ENCODE results near the gene CNNM4.

The CNNM4 gene

DNA sequence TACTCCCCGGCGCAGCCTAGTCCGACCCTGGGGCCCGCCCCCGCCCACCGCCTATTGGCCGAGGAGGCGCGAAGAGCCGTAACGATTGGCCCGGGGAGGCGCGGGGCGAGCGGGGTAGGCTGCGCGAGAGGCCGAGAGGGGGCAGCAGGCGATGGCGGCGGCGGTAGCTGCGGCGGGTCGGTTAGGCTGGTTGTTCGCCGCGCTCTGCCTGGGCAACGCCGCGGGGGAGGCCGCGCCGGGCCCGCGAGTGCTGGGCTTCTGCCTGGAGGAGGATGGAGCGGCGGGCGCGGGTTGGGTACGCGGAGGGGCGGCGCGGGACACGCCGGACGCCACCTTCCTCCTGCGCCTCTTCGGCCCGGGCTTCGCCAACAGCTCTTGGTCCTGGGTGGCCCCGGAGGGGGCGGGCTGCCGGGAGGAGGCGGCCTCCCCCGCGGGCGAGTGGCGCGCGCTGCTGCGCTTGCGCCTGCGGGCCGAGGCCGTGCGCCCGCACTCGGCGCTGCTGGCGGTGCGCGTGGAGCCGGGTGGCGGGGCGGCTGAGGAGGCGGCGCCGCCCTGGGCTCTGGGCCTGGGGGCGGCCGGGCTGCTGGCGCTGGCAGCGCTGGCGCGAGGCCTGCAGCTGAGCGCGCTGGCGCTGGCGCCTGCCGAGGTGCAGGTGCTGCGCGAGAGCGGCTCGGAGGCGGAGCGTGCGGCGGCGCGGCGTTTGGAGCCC, 55.6 kb downstream of the CNNM4 start, which contains the start of gene CNNM3:
CNNM3 (plus strand) TSS at position 142 of the 709 bp plus-strand sequence; CDS start at position 152, 10 bp downstream.
- DNase-seq = peak; percentile 94

GRCh38 chr2:96816836-96817702, 56.4 kb downstream of the CNNM4 start:
- DNase-seq = no peak

DNA sequence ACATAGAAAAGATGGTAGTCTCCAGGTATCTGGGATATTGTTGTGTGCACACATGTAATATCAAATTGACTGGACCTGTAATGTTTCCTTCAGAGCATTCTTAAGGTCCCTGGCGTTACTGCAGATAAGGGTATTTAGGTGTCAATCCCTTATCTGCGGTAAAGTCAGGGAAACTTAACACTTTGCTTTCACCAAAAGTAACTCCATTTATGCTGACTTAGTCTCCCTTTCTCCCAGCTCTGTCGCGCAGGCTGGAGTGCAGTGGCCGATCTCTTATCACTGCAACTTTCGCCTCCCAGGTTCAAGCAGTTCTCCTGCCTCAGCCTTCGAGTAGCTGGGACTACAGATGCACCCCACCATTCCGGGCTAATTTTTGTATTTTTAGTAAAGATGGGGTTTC, 57.2 kb downstream of the CNNM4 start:
- no peak for DNase-seq

DNA sequence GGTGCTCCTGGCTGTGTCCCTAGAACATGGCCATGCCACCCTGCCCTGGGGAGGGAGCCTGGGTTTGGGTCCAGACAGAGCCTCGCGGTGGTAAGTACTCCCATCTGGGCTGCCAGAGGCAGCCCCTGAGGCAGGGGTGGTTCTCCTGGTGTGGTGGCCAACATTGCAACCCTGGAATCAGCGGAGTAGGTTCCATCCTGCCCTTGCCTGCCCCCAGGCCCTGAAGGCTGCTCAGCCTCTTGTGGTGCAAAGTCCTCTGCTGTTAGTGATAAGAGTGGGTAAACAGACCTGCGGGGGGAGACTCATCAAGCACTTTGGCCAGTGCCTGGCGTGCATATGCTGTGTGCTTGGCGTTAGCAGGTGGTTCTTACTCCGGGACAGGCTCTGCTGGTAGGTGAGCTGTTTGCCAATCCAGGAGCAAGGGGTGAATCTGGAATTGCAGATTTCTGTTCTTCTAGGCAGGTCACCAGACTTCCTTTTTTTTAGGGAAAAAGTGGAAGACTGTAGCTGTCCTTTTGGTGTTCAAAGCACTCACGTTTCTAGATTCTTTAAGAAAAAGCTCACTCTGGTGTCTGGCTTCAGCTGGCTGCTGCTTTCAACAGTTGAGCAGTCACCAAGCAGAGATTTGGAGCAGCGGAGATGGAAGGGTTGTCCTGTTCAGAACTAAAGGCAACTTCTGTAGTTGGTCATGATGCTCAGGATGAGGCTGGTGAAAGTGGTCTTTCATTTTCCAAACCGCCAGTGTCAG, 58.6 kb downstream of the CNNM4 start:
- DNase-seq = peak; percentile 18

GRCh38 chr2:96819876-96820511, 59.3 kb downstream of the CNNM4 start:
- DNase-seq = no peak

- DNase-seq = no peak
These were observed 60.5 kb downstream of the CNNM4 start for GRCh38 chr2:96821113-96821675.

DNA sequence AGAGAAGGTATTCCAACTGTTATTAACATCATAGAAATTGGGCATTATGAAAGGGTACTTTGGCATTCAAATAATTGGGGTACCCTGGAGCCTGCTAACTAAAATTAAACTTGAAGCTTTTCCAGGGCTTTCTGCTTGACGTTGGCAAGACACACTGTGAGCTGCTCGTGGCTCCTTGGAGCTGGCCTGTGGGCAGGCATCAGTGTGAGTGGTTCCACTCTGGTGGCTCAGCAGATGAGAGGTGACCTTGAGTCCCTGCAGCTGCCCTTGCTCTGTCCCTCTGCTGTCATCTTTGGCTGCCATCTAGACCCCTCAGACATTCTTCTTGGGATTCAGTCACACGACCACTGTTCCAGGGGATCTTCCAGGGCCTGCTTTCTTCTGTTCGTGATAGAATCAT, 62.1 kb downstream of the CNNM4 start:
- no peak for DNase-seq

GRCh38 chr2:96823198-96823597, 62.5 kb downstream of the CNNM4 start:
- DNase-seq = no peak

DNA sequence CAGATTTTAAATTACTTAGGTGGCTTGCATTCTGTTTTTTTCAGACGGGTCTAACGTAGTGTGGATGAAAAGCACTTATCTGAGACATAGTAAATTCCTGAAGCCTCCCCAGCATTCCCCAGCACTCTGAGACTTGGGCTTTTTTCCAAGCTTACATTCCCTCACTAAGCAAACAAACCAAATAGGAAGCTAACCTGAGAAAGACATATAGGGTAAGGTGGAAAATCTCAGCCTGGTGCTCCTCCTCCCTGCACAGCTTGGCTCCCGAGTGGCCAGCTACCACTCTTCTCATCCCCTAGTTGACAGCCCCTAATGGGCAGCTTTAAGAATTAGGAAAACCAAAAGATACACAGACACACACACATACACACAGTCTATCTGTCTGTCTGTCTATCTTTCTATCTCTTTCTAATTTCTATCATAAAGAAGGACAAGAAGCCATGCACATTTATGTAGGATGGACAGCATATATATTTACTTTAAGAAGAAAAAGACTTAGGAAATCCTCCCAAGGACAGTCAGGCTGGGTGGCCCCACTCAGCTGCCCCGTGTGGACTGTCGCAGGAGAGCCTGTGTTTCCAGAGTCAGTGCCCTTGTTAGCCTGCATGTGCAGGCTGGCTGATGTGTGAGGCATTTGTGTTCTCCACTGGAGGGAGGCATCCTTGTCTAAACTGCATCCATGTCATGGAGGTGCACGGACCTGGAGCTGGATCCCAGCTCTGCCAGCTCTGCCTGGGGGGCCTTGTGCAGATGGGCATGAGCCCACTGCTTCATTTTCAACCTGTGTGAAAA, 63.6 kb downstream of the CNNM4 start:
- no peak for DNase-seq

DNA sequence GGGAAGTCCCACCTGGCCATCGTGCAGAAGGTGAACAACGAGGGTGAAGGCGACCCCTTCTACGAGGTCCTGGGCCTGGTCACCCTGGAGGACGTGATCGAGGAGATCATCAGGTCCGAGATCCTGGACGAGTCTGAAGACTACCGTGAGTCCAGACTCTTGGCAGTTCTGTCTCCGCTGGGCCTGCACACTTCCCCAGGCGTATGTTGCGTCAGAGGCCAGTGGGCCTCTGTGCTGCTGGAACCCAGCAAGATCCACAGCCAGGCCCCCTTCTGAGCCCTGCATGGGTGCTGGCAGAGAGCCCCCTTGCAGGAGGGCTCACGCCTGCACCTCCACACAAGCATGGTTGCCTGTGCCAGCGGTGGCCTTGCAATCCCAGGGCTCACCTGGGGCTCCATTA, 64.4 kb downstream of the CNNM4 start:
- DNase-seq = no peak

DNA sequence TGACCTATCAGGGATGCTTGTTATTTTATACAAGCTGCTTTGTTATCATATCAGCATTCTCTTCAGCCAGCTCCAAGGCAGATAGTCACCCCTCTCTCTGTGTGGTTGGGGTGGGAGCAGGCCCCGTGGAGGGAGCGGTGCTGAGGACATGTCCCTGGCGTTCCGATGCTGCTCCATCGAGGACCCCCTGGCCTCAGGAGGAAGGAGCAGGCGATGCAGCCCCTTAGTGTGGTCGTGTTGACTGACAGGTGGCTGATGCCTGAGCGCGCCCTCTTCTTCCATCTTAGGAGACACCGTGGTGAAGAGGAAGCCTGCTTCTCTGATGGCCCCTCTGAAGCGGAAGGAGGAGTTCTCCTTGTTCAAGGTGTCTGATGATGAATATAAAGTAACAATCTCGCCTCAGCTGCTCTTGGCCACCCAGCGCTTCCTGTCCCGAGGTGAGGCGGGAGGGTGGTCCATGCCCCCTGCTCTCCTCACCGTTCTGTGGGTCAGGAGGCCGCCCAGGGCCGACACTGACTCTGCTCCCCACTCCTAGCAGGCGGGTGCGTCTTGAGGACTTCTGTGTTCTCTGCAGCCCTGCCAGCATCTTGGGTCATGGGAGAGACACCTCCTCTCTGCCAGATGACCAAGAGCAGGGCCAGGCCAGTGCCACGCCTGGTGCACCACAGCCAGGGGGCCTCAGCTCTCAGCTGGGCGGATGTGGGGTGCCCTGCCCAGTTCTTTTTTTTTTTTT, 66.0 kb downstream of the CNNM4 start:
- DNase-seq = no peak

DNA sequence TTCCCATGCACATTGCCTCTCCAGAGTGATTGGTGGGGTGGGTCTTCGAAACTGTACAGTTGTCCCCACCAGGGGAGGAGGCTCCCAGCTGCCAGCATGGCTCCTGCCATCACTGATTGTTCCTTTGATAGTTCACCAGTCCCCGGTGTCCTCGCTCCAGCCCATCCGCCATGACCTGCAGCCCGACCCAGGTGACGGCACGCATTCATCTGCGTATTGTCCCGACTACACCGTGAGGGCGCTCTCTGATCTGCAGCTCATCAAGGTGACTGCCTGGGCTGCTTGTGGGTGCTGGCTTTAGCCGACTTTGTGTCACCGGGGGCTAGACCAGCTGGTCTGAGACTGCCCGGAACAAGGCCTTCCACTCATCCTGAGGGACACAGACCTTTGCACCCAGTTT, 67.7 kb downstream of the CNNM4 start:
- no peak for DNase-seq

- DNase-seq = no peak
These were observed 68.2 kb downstream of the CNNM4 start for GRCh38 chr2:96828874-96829273.

GRCh38 chr2:96830044-96830562, 69.4 kb downstream of the CNNM4 start:
- no peak for DNase-seq

GRCh38 chr2:96831679-96832078, 71.0 kb downstream of the CNNM4 start:
- DNase-seq = no peak

- DNase-seq = no peak
These were observed 71.7 kb downstream of the CNNM4 start for GRCh38 chr2:96832408-96832753.

DNA sequence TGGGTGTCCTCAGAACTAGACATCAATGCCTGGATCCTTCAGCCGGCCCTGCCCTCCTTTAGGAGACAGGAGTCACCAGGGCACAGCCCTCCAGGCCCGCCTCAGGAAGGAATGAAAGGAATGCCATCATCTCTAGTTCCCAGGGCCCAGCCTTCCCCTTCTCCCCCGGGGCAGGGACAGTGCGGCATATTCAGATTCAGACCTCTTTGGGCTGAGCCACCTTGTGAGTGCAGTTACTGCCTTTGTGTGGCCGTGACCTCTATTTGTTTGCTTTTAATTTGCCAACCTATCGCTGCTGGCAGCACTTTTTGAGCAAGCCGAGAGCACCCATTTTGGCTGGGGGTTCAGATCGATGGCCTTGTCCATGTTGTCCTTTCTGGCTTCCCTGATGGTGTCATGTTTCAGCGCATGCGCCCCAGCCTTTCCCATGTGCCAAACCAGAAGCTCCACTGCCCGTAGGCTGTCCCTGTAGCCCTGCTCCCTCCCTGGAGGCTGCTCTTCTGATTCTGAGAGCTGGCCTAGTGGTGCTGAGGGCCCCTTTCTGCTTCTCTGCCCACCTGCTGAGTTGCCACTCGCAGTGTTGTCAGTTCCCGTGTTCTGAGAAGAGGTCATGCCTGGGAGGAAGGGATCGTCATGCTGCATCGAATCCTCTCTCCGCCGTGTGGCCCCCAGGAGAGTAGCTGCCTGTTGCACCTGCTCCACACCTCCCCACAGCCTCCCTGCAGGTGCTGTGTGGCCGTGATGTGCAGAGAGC, 72.2 kb downstream of the CNNM4 start:
- peak; percentile 91 for DNase-seq

- no peak for DNase-seq
These were observed 75.1 kb downstream of the CNNM4 start for GRCh38 chr2:96835830-96836229.

GRCh38 chr2:96837575-96837974, 76.9 kb downstream of the CNNM4 start:
- no peak for DNase-seq
